ENCODE measurements around the gene CCDC54.

DNA sequence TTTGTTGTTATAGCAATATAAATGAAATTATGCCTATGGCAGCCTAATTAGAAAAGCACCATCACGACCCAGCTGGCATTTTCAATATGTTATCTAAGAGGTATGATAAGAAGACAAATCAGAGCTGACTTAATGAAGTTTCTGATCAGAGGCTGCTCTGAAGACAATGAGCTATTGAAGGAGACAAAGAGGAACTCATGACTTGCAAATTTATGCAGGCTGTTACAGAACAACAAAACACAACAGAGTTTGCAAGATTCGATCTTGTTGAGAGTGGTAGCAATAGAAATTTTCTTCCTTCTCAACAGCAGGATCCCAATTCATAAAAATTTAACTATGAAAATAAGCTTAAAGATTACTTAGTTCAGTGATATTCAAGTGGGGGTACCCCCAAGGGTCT lies 7.7 kb downstream of the CCDC54 start:
- TF ChIP-seq, protein P1, sequence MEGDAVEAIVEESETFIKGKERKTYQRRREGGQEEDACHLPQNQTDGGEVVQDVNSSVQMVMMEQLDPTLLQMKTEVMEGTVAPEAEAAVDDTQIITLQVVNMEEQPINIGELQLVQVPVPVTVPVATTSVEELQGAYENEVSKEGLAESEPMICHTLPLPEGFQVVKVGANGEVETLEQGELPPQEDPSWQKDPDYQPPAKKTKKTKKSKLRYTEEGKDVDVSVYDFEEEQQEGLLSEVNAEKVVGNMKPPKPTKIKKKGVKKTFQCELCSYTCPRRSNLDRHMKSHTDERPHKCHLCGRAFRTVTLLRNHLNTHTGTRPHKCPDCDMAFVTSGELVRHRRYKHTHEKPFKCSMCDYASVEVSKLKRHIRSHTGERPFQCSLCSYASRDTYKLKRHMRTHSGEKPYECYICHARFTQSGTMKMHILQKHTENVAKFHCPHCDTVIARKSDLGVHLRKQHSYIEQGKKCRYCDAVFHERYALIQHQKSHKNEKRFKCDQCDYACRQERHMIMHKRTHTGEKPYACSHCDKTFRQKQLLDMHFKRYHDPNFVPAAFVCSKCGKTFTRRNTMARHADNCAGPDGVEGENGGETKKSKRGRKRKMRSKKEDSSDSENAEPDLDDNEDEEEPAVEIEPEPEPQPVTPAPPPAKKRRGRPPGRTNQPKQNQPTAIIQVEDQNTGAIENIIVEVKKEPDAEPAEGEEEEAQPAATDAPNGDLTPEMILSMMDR (conservative IDR thresholded peaks at IDR 0.05 in 1 of 2, IDR thresholded peaks at IDR 0.05 in 1 of 2; ENCODE audit: extremely low read depth in 1 of 2, insufficient read depth in 1 of 2, low read depth in 1 of 2, low read length in 2 of 2) = no peak
- no peak for TF ChIP-seq EZH2 (IDR thresholded peaks at IDR 0.05; ENCODE audit: borderline replicate concordance, low read length)
